ENCODE data around the gene C16orf92. TPM values are rescaled to one million over a fixed set of nuclear protein-coding genes. Genes with fewer than 3 reads are reported as not detected.

C16orf92 gene
- total RNA-seq, 1 experiment from 2014 or later, result not detected

DNA sequence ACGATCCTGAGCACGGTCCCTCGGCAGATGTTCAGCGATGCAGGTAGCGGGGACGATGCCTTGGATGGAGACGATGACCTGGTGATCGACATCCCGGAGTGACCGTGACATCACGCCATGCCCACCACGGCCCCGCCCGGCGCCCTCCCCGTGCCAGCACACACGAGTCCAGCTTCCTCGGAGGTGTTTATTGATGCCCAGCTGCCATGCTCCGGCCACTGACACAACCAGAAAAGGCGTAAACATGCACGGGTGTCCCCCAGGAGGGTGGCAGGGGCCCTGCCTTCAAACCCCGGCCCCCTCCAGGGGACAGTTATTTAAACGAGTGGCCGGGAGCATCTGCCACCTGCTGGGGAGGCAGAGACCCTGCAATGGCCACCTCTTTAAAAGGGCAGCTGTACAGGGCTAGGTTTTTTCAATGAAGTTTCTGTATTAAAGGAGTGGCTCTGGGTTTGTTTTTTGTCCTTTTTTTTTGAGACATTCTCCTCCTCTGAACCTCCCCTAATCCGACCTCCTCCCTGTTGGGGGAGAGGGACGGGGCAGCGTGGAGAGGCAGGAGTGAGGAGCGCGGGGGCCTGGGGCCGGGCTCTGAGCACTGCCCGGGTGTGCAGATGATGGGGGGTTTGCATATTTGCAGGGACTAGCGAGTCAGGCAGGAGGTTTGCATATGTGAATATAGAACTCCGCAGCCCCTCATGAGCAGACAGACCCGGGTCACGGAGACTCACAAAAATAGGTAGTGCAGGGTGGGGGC lies 17.5 kb upstream of the C16orf92 start:
- BruUV-seq (replicated peaks), result no TSS peak
- intact Hi-C loops (cut with micrococcal nuclease; ENCODE audit: unreplicated experiment) (no loop called here), in situ Hi-C loops (cut with HindIII; ENCODE audit: low pct_unique_long_range_greater_than_20kb, low sequenced_read_pairs) (no loop called here)
- ChIA-PET POLR2A (interaction anchor here (0.5 kb wide), 1 partner anchor 32 kb away, joined by 4 read pairs; the partner anchor contains the start of gene TAOK2), CTCF (interaction anchor here (0.6 to 1.0 kb wide), 2 partner anchors 13 to 16 kb away, joined by 3 to 7 read pairs; no protein-coding TSS in a partner anchor)
- 0 out of 2 replicates have a peak, but pooled peaks cover 3% of the 10 kb centered on the region for H3K4me1 ChIP-seq (ENCODE audit: control insufficient read depth, insufficient read depth, low read length)
- no peak overlapping the region for H3K4me3 ChIP-seq (ENCODE audit: low read depth in 2 of 2, low read length in 2 of 2)
- H3K27me3 ChIP-seq (ENCODE audit: control insufficient read depth, insufficient read depth, low read length), result no peaks in the 10 kb centered on the region
- no peak overlapping the region for H3K27ac ChIP-seq (ENCODE audit: low read length)
- DNase-seq (ENCODE audit: low read depth, low spot score) (no peak), ATAC-seq (peak; percentile 60)
- no peaks in the 10 kb centered on the region for H3K36me3 ChIP-seq (ENCODE audit: control insufficient read depth, insufficient read depth, low read length)
- TF ChIP-seq, protein P1, sequence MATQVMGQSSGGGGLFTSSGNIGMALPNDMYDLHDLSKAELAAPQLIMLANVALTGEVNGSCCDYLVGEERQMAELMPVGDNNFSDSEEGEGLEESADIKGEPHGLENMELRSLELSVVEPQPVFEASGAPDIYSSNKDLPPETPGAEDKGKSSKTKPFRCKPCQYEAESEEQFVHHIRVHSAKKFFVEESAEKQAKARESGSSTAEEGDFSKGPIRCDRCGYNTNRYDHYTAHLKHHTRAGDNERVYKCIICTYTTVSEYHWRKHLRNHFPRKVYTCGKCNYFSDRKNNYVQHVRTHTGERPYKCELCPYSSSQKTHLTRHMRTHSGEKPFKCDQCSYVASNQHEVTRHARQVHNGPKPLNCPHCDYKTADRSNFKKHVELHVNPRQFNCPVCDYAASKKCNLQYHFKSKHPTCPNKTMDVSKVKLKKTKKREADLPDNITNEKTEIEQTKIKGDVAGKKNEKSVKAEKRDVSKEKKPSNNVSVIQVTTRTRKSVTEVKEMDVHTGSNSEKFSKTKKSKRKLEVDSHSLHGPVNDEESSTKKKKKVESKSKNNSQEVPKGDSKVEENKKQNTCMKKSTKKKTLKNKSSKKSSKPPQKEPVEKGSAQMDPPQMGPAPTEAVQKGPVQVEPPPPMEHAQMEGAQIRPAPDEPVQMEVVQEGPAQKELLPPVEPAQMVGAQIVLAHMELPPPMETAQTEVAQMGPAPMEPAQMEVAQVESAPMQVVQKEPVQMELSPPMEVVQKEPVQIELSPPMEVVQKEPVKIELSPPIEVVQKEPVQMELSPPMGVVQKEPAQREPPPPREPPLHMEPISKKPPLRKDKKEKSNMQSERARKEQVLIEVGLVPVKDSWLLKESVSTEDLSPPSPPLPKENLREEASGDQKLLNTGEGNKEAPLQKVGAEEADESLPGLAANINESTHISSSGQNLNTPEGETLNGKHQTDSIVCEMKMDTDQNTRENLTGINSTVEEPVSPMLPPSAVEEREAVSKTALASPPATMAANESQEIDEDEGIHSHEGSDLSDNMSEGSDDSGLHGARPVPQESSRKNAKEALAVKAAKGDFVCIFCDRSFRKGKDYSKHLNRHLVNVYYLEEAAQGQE (IDR thresholded peaks at IDR 0.05; ENCODE audit: insufficient read depth in 1 of 2, low read depth in 2 of 2, low read length in 1 of 2), result no peak
- TF ChIP-seq CTCF (IDR thresholded peaks at IDR 0.05), result peak; percentile 92
- H3K9me3 ChIP-seq (ENCODE audit: control insufficient read depth, insufficient read depth, low read depth, low read length), result no peaks in the 10 kb centered on the region

- no peak overlapping the region for H3K27ac ChIP-seq (ENCODE audit: low read length)
- ChIA-PET POLR2A (no interaction called here), CTCF (interaction anchor here (0.6 to 1.0 kb wide), 2 partner anchors 12 to 16 kb away, joined by 3 to 7 read pairs; no protein-coding TSS in a partner anchor)
- no peaks in the 10 kb centered on the region for H3K27me3 ChIP-seq (ENCODE audit: control insufficient read depth, insufficient read depth, low read length)
- in situ Hi-C loops (cut with HindIII; ENCODE audit: low pct_unique_long_range_greater_than_20kb, low sequenced_read_pairs), result no loop called here
- H3K4me3 ChIP-seq (ENCODE audit: low read depth in 2 of 2, low read length in 2 of 2), result no peak overlapping the region
- DNase-seq (ENCODE audit: low read depth, low spot score) (no peak), ATAC-seq (no peak)
- intact Hi-C loops (cut with micrococcal nuclease; ENCODE audit: unreplicated experiment), result no loop called here
- no peaks in the 10 kb centered on the region for H3K36me3 ChIP-seq (ENCODE audit: control insufficient read depth, insufficient read depth, low read length)
- H3K9me3 ChIP-seq (ENCODE audit: control insufficient read depth, insufficient read depth, low read depth, low read length), result no peaks in the 10 kb centered on the region
- BruUV-seq (replicated peaks), result no TSS peak
- 0 out of 2 replicates have a peak, but pooled peaks cover 3% of the 10 kb centered on the region for H3K4me1 ChIP-seq (ENCODE audit: control insufficient read depth, insufficient read depth, low read length)
- no peak for TF ChIP-seq TCF7L2 (IDR thresholded peaks at IDR 0.05; ENCODE audit: low read depth, low read length)
- TF ChIP-seq, protein P1 (IDR thresholded peaks at IDR 0.05; ENCODE audit: insufficient read depth in 1 of 2, low read depth in 2 of 2, low read length in 1 of 2), result no peak
- no peak for TF ChIP-seq CTCF (IDR thresholded peaks at IDR 0.05)
- TF ChIP-seq SIN3A (IDR thresholded peaks at IDR 0.05; ENCODE audit: borderline replicate concordance, insufficient read depth, low read depth, low read length), result no peak
- TF ChIP-seq POLR2AphosphoS5 (IDR thresholded peaks at IDR 0.05; ENCODE audit: low read depth, low read length), result no peak
Measured at GRCh38 chr16:30006095-30006473, 16.9 kb upstream of the C16orf92 start.
